Superior temporal gyrus (tissue), 1 donor: ENCODE measurements around the gene VAV3.
"Not testable (repeated sequence)": the region's sequence is repeated elsewhere in the genome, so short reads cannot be mapped to it uniquely, and the experiment has no call there.

Experiments
- DNase-seq: peaks from one replicate; pipeline ENCODE4 v3.0.0-alpha.2; 2016; ENCODE audit errors: extremely low spot score

VAV3 gene

DNA sequence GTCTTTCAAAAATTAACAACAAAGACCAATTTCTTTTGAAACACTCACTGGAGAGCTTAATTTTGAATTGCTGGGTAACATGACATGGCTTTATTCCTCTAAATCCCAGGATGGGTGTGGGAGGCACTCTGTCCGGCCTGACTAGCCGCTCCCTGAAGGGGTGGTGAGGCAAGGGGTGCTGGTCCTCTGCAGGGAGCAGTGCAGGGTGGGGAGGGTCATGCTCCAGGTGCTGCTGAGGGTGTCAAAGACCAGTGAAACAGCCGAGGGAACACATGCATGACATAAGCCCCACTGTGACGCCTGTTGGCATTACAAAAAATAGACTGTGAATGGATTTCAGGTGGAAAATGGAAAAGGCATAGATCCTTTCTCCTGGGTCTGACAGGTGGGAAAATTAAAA is 223.7 kb downstream of the VAV3 start:
- DNase-seq, result no peak

DNA sequence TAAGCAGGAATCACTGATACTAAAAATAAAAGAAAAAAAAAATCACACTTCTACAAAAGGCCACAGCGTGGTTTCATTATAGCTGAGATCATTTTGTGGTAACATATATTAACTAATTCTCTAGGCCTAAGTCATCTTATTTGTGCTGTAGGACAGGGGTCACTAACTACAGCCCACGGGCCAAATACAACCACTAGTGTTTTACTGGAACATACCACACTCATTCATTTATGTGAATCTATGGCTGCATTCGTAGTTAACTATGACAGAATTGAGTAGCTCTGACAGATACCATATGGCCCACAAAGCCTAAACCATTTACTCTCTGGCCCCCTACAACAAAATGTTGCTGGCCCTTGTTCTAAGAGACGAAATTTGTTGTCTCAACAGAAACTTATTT is 224.4 kb downstream of the VAV3 start:
- DNase-seq, result no peak

- no peak for DNase-seq
These were observed 225.3 kb downstream of the VAV3 start for GRCh38 chr1:107739651-107740050.

DNA sequence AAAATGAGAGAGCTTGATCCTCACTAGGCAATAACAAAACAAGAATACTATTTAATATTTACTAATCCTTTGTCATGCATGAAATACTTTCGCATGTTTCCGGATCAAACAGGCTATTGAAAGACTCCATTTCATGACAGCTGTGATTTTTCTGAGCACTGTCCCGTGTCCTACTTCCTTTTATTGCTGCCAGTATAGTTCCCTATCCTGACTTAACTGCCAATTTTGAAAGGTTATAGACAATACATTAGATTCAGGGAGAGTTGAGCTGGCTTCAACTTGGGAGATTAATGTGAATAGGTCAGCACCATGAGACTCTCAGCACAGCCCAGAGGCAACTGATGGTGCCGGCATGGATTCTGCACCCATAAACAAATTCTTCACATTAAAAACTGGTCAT is 225.8 kb downstream of the VAV3 start:
- DNase-seq, result no peak

DNA sequence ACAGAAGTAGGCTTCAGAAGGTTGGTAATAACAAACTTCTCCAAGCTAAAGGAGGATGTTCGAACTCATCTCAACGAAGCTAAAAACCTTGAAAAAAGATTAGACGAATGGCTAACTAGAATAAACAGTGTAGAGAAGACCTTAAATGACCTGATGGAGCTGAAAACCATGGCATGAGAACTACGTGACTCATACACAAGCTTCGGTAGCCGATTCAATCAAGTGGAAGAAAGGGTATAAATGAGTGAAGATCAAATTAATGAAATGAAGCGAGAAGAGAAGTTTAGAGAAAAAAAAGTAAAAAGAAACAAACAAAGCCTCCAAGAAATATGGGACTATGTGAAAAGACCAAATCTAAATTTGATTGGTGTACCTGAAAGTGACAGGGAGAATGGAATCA is 231.6 kb downstream of the VAV3 start:
- not testable (repeated sequence) for DNase-seq

DNA sequence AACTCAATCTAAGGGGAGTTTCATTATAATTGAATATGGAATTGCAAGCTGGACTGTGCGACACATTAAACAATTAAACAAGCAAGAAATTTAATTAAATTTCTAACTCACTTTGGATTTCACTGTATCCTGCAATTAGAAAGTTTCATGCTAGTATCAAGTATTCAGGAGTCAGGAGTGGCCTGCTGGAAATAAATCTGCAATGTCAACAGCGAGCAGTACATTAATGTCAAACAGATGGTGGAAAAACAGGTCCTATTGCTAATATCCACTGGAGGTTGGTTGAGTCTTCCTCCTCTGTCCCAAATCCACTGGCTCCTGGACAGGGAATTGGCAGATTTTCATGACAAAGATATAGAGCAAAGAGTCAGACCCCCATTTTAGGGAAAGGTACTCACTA is 237.1 kb downstream of the VAV3 start:
- DNase-seq, result no peak

DNA sequence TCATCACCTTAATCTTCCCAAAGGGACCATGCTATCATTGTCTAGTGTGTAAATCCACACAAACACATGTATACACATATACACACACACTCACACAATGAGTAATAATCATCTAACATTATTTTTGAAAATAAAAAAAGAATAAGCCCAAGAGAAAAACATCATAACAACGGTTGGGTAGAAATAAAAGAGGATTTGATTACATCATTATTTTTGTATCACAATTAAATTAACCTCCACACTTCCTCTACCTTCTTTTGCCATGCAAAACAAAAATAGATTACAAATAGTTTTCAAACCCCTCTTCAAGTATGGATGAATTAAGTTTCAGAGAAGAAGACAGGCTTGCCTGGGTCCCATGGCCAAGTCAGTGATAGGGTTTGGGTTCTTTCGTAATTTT is 238.1 kb downstream of the VAV3 start:
- no peak for DNase-seq

DNA sequence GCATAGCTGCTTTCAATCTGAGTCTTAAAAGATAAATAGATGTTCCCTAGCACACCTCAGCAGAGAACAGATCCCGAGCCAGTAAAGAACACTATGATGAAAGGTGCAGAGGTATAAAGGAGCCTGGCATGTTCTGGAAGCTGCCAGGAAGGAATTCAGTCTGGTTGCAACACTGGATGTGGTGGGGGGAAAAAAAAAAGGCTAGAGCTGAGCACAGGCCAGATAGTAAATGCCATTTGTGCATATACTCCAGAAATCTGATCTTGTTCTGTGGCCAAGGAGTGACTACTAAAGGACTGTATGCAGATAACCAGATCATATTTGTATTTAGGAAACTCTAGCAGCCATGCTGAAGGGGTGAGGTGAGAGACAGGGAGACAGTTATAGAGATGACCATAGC is 240.3 kb downstream of the VAV3 start:
- no peak for DNase-seq

DNA sequence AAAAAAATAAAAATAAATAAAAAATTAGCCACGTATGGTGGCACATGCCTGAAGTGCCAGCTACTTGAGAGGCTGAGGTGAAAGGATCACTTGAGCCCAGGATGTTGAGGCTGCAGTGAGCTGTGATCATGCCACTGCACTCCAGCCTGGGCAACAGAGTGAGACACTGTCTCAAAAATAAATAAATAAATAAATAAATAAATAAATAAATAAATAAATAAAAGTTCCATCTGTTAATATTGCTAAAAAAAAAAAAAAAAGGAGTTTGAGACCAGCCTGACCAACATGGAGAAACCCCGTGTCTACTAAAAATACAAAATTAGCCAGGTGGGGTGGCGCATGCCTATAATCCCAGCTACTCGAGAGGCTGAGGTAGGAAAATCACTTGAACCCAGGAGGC is 244.8 kb downstream of the VAV3 start:
- not testable (repeated sequence) for DNase-seq

DNA sequence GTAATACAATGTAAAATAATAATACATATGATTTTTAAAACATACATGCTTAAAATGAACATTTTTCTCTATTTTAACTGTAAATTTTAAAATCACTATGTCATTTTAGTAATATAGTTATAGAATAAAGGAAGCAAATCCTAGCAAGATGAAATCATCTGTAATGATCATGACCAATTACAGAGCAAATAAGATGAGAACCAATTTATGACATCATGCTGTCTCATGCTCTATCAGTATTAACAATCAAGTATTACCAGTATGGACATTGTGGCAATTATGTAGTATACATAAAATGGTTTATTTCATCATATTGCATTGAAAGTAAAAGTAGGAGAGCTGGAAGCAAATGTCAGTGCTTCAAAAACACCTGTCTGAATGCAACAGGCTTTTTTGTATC is 255.0 kb downstream of the VAV3 start:
- no peak for DNase-seq

DNA sequence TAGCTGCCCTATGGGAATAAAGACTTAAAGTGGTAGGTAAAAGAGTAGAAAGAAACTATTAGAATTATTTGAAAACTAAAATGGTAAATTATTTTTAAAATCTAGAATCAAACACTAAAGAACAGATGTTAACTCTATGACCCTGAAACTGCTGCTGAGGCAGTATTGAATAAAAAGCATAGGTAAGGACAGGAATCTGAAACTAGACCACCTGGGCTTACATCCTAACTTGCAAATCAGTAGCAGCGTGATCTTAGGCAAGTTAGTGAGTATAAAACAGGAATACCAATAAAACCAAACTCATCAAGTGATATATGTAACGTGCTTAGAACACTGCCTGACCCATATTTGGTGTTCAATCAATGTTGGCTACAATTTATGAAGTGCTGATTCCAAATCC is 257.9 kb downstream of the VAV3 start:
- no peak for DNase-seq

- DNase-seq, result no peak
These were observed 258.8 kb downstream of the VAV3 start for GRCh38 chr1:107706182-107706581.

GRCh38 chr1:107704911-107705310 is 260.1 kb downstream of the VAV3 start:
- DNase-seq, result no peak

- no peak for DNase-seq
These were observed 261.9 kb downstream of the VAV3 start for GRCh38 chr1:107702946-107703571.

DNA sequence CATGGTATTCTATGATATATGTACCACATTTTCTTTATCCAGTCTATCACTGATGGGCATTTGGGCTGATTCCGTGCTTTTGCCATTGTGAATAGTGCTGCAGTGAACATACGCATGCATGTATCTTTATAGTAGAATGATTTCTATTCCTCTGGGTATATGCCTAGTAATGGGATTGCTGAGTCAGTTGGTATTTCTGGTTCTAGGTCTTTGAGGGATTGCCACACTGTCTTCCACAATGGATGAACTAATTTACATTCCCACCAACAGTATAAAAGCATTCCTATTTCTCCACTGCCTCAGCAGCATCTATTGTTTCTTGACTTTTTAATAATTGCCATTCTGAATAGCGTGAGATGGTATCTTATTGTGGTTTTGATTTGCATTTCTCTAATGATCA is 264.3 kb downstream of the VAV3 start:
- not testable (repeated sequence) for DNase-seq

- DNase-seq, result no peak
These were observed 266.8 kb downstream of the VAV3 start for GRCh38 chr1:107698161-107698560.

DNA sequence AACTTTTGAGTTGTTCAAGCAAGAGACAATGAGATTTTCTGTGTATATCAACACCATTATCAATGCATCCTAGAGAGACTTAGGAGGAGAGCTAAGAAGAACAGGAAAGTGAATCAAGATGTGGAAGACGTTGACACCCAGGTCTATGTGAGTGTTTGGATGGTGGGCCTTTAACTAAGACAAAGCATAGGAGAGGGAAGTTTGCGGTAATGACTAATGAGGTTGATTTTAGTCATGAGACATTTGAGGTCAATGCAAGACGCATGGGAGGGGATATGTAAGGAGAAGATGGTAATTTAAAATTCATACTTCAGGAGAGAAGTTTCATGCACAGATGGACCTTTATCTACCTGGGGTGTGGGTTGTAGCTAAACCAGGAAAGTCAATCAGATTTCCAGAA is 269.6 kb downstream of the VAV3 start:
- DNase-seq, result no peak

- DNase-seq, result no peak
These were observed 272.2 kb downstream of the VAV3 start for GRCh38 chr1:107692580-107693345.

- no peak for DNase-seq
These were observed 273.4 kb downstream of the VAV3 start for GRCh38 chr1:107691540-107691939.

DNA sequence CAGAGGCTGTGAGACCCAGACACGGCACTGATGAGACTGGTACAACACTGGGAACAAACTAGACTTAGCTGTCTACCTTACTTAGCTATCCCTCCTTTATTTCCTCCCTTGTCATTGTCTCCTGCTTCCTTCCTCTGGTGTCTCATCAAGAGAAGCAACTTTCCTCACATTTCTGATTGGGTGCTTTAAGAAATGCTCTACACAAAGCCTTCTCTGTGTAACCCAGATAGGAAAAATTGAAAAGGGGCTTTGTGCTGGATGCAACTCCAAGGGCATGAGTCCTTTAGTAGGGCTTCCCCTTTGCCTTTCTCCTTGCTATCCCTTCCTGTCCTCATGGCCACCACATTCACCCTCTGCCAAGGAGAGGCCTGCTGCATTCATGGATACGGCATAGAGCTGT is 274.5 kb downstream of the VAV3 start:
- DNase-seq, result no peak

- DNase-seq, result no peak
These were observed 275.2 kb downstream of the VAV3 start for GRCh38 chr1:107689733-107690132.

GRCh38 chr1:107689159-107689558 is 275.8 kb downstream of the VAV3 start:
- no peak for DNase-seq

DNA sequence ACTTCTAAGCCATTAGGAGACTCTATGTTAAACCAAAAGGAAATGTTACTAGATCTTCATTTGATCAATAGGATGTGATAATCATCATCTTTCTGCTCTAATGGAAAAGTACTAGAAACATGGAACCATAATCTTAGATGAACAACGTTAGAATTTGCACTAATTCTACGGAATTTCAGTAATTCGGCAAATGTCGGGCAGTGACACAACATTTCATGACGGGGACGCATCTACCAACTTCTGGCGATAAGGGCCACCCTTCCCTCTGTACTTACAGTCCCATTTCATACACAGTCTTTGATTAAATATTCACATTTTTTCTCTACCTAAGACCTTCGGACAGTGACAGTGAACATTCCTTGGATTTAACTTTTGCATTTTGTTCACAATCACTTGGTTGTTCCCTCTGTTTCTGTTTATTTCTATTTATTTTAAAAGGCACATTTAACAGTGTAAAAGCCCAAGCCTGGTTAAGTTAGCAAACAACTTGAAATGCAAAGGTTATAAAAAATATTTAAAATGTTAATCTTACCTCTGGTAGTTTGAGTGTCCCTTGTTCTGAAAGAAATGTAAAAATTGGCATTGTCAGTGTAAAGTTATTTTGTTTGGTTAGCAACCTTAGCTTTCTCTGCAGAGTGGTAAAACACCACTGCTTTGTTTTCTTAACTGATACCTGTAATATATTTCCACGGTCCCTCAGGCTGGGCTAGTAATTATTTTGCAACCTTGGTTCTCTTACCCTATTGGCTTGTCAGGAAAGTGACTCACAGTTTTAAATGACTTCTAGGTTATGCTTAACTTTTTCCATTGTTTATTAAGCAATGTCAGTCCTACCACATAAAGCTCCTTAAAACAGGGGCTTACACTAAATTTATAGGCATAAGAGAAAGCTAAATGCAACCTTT is 276.9 kb downstream of the VAV3 start:
- no peak for DNase-seq
